Panc1 (cell line): ENCODE results near the gene RNF167. TPM values are rescaled to one million over a fixed set of nuclear protein-coding genes. Genes with fewer than 3 reads are reported as not detected.

Source experiments
- ATAC-seq: fragments of 200-7000 bp; cut with Tn5 transposase; 2 replicates; pipeline ENCODE4 v1.9.1; 2020; ENCODE audit warnings: mild to moderate bottlenecking, moderate library complexity
- BruUV-seq: library from RNA; stranded (reverse); fragments of 400-500 nt; replicated peaks from 2 replicates; lab custom pipeline; 2021; lab: Mats Ljungman, UMichigan
- CTCF ChIA-PET: fragments of 300-600 bp; sonication (Branson Sonifier 250); formaldehyde crosslinking; loops from one replicate; lab custom pipeline; 2022; ENCODE audit warnings: antibody characterized with exemption; lab: Charles Lee
- POLR2A ChIA-PET: fragments of 300-600 bp; sonication (Branson Sonifier 250); formaldehyde crosslinking; loops from one replicate; lab custom pipeline; 2022; ENCODE audit warnings: antibody characterized with exemption; lab: Charles Lee
- DNase-seq: peaks from one replicate; pipeline ENCODE4 v3.0.0-alpha.2; 2010; ENCODE audit warnings: low read depth, low spot score
- H3K27ac ChIP-seq: 2 replicates; pipeline ENCODE4 v1.5.1; 2011; ENCODE audit warnings: mild to moderate bottlenecking, low read length, inconsistent platforms
- H3K27me3 ChIP-seq: fragments of 200-500 bp; sonication (Bioruptor generic); 2 replicates; pipeline ENCODE4 v1.6.0; 2014; ENCODE audit warnings: low read length, inconsistent platforms; ENCODE audit not compliant: control insufficient read depth, insufficient read depth
- H3K36me3 ChIP-seq: fragments of 200-500 bp; sonication (Bioruptor generic); 2 replicates; pipeline ENCODE4 v1.5.1; 2014; ENCODE audit warnings: inconsistent platforms, mild to moderate bottlenecking, low read length, moderate library complexity; ENCODE audit not compliant: control insufficient read depth, insufficient read depth
- H3K4me1 ChIP-seq: 2 replicates; pipeline ENCODE4 v1.5.1; 2011; ENCODE audit warnings: inconsistent platforms, mild to moderate bottlenecking, low read length, moderate library complexity; ENCODE audit not compliant: control insufficient read depth, insufficient read depth
- H3K4me3 ChIP-seq, 2 experiments: 2 replicates each; pipeline ENCODE4 v1.5.1; 2011 to 2012; ENCODE audit warnings: low read depth in 2 of 2, low read length in 2 of 2, mild to moderate bottlenecking in 2 of 2, inconsistent platforms in 1 of 2, moderate library complexity in 1 of 2
- H3K9me3 ChIP-seq: fragments of 200-500 bp; sonication (Bioruptor generic); 2 replicates; pipeline ENCODE4 v1.5.1; 2014; ENCODE audit warnings: low read depth, mild to moderate bottlenecking, inconsistent platforms, low read length, moderate library complexity; ENCODE audit not compliant: control insufficient read depth, insufficient read depth
- CTCF ChIP-seq: fragments of 450-650 bp; IDR thresholded peaks from 2 replicates; pipeline ENCODE4 v1.5.1; 2017; ENCODE audit warnings: mild to moderate bottlenecking
- POLR2AphosphoS5 ChIP-seq: IDR thresholded peaks from 2 replicates; pipeline ENCODE4 v1.6.1; 2012; ENCODE audit warnings: mild to moderate bottlenecking, low read depth, low read length, moderate library complexity
- REST ChIP-seq, 2 experiments: IDR thresholded peaks; 2 replicates each; pipeline ENCODE4 v1.6.1; 2011 to 2012; ENCODE audit warnings: low read depth in 2 of 2, control low read depth in 1 of 2, low read length in 1 of 2, mild to moderate bottlenecking in 1 of 2, moderate library complexity in 1 of 2; ENCODE audit not compliant: insufficient read depth in 1 of 2
- SIN3A ChIP-seq: IDR thresholded peaks from 2 replicates; pipeline ENCODE4 v1.6.1; 2012; ENCODE audit warnings: low read depth, mild to moderate bottlenecking, low read length, moderate library complexity, borderline replicate concordance; ENCODE audit not compliant: insufficient read depth
- TCF7L2 ChIP-seq: IDR thresholded peaks from 2 replicates; pipeline ENCODE4 v1.6.1; 2011; ENCODE audit warnings: mild to moderate bottlenecking, low read depth, low read length, inconsistent platforms
- in situ Hi-C: cut with HindIII; loops from 2 replicates; pipeline ENCODE4 v1.10.0; 2016; ENCODE audit warnings: low sequenced_read_pairs, low pct_unique_long_range_greater_than_20kb
- intact Hi-C: fragments of 100-400 bp; cut with micrococcal nuclease; formaldehyde crosslinking; loops from one replicate; pipeline ENCODE4 v1.10.0; 2022; ENCODE audit not compliant: unreplicated experiment
- total RNA-seq: library from RNA; stranded (reverse); gene quantifications from one replicate; pipeline ENCODE4 v1.2.1, GENCODE V29; 2021; ENCODE audit not compliant: unreplicated experiment

The RNF167 gene
- total RNA-seq, 1 experiment from 2014 or later = 95.8 TPM

- CTCF ChIA-PET = no interaction called here
- H3K4me1 ChIP-seq = peaks cover 16% of the 10 kb centered on the region
- POLR2A ChIA-PET = no interaction called here
- BruUV-seq = no TSS peak
- in situ Hi-C loops (no loop called here), intact Hi-C loops (no loop called here)
- DNase-seq (no peak), ATAC-seq (no peak)
- TF ChIP-seq POLR2AphosphoS5 (no peak), CTCF (no peak), SIN3A (no peak), REST (IDR thresholded peaks at IDR 0.05; ENCODE audit: insufficient read depth in 1 of 2, low read depth in 2 of 2, low read length in 1 of 2) (no peak), TCF7L2 (no peak)
- no peaks in the 10 kb centered on the region for H3K9me3 ChIP-seq
- peak within 1 kb of the TSS; percentile 51 to 67 for H3K4me3 ChIP-seq
- peak within 1 kb of the TSS; percentile 94 for H3K27ac ChIP-seq
- peaks cover 6% of the 10 kb centered on the region for H3K36me3 ChIP-seq
- H3K27me3 ChIP-seq = no peaks in the 10 kb centered on the region
Measured at GRCh38 chr17:4950746-4951204, 10.7 kb downstream of the RNF167 start, which contains the start of gene ENO3. Gene ENO3 (plus strand): TSS chr17:4951119. CDS start chr17:4951830, 711 bp downstream.

DNA sequence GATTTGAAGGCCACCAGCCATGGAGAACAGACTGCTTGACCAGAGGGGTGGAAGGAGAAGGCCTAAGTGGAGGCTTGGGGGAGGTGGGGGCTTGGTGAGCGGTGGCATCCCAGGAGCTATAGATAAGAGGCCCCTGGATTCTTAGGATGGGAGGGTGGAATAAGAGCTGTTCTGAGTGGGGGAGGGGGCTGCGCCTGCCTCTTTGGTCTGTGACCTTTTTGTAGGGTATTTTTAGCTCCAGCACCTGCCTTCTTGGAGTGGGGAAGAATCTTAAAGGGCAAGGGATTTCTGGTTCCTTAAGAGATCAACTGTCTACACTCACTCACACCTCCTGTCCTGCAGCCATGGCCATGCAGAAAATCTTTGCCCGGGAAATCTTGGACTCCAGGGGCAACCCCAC, 11.4 kb downstream of the RNF167 start:
- ATAC-seq (no peak), DNase-seq (no peak)
- H3K27ac ChIP-seq = peak overlapping the region; percentile 94
- POLR2A ChIA-PET = no interaction called here
- CTCF ChIA-PET = no interaction called here
- H3K4me1 ChIP-seq = peaks cover 16% of the 10 kb centered on the region
- BruUV-seq = no TSS peak
- peak overlapping the region; percentile 51 to 67 for H3K4me3 ChIP-seq
- intact Hi-C loops = no loop called here
- no peaks in the 10 kb centered on the region for H3K9me3 ChIP-seq
- peaks cover 4% of the 10 kb centered on the region; the same call in 1 of the 2 replicates for H3K36me3 ChIP-seq
- no peak for TF ChIP-seq SIN3A
- no peak for TF ChIP-seq POLR2AphosphoS5
- TF ChIP-seq REST (IDR thresholded peaks at IDR 0.05; ENCODE audit: insufficient read depth in 1 of 2, low read depth in 2 of 2, low read length in 1 of 2) = no peak
- no peak for TF ChIP-seq TCF7L2
- no peak for TF ChIP-seq CTCF
- no peaks in the 10 kb centered on the region for H3K27me3 ChIP-seq
- in situ Hi-C loops = no loop called here
